Omental fat pad (tissue), 4 donors: Measurements from ENCODE around the gene TMX4. TPM values are rescaled to one million over a fixed set of nuclear protein-coding genes. Genes with fewer than 3 reads are reported as not detected.
"Not testable (repeated sequence)": the region's sequence is repeated elsewhere in the genome, so short reads cannot be mapped to it uniquely, and the experiment has no call there.

Source experiments
- ATAC-seq: fragments of 150-250 bp; one replicate; pipeline ENCODE4 v1.9.1; 2016; ENCODE audit warnings: mild to moderate bottlenecking, moderate library complexity; ENCODE audit not compliant: low FRiP score
- DNase-seq: peaks from one replicate; pipeline ENCODE4 v3.0.0-alpha.2; 2019; ENCODE audit warnings: low spot score
- CTCF ChIP-seq, 3 donors: fragments of 450-650 bp; IDR thresholded peaks; one replicate each; pipeline ENCODE4 v1.5.1; 2016 to 2017; ENCODE audit warnings: antibody characterized with exemption in 3 of 3, mild to moderate bottlenecking in 3 of 3, moderate library complexity in 2 of 3
- total RNA-seq, 4 donors: library from RNA; depleted of rRNA; stranded (reverse); fragments of >200 nt; gene quantifications; one replicate each; pipeline ENCODE4 v1.1.0, GENCODE V29; 2016

TMX4 gene
- total RNA-seq, 4 donors from 2014 or later, result 30.8 to 48.8 (median 41.6) TPM

- DNase-seq (no peak), ATAC-seq (no peak)
- no peak for TF ChIP-seq CTCF (IDR thresholded peaks at IDR 0.05)
These were observed 19.5 kb upstream of the TMX4 start for GRCh38 chr20:8039042-8039441.

- DNase-seq, result no peak
- no peak for ATAC-seq
- TF ChIP-seq CTCF (IDR thresholded peaks at IDR 0.05), result no peak
These were observed 17.2 kb upstream of the TMX4 start for GRCh38 chr20:8036771-8037170.

- no peak for DNase-seq
- TF ChIP-seq CTCF (IDR thresholded peaks at IDR 0.05), result no peak
- no peak for ATAC-seq
These were observed 13.7 kb upstream of the TMX4 start for GRCh38 chr20:8033151-8033841.

GRCh38 chr20:8032499-8032898 lies 12.9 kb upstream of the TMX4 start:
- no peak for TF ChIP-seq CTCF (IDR thresholded peaks at IDR 0.05)
- DNase-seq, result no peak
- ATAC-seq, result no peak

- not testable (repeated sequence) for ATAC-seq, DNase-seq
These were observed 12.0 kb upstream of the TMX4 start for GRCh38 chr20:8031539-8031938.

GRCh38 chr20:8021541-8022269 lies 2.1 kb upstream of the TMX4 start:
- no peak for ATAC-seq
- DNase-seq, result no peak
- TF ChIP-seq CTCF (IDR thresholded peaks at IDR 0.05), result no peak

- ATAC-seq (no peak), DNase-seq (no peak)
- TF ChIP-seq CTCF (IDR thresholded peaks at IDR 0.05), result no peak
These were observed 936 bp upstream of the TMX4 start for GRCh38 chr20:8020314-8021079.
